Ascending aorta (tissue), 2 donors: ENCODE measurements around the gene SYT14. TPM values are rescaled to one million over a fixed set of nuclear protein-coding genes. Genes with fewer than 3 reads are reported as not detected.

Experiments used
- DNase-seq, 2 donors: peaks; one replicate each; pipeline ENCODE4 v3.0.0-alpha.2; 2019; ENCODE audit warnings: low spot score in 2 of 2
- H3K27ac ChIP-seq, 2 donors: fragments of 200-600 bp; sonication (generic); one replicate each; pipeline ENCODE4 v1.5.1; 2016 to 2017; ENCODE audit warnings: mild to moderate bottlenecking in 1 of 2
- H3K27me3 ChIP-seq: fragments of 200-600 bp; sonication (generic); one replicate; pipeline ENCODE4 v1.5.1; 2017
- H3K36me3 ChIP-seq, 2 donors: fragments of 200-600 bp; sonication (generic); one replicate each; pipeline ENCODE4 v1.5.1; 2016
- H3K4me1 ChIP-seq, 2 donors: fragments of 200-600 bp; sonication (generic); one replicate each; pipeline ENCODE4 v1.5.1; 2016 to 2017; ENCODE audit warnings: mild to moderate bottlenecking in 1 of 2
- H3K4me3 ChIP-seq, 2 donors: fragments of 200-600 bp; sonication (generic); one replicate each; pipeline ENCODE4 v1.5.1; 2016 to 2017; ENCODE audit warnings: mild to moderate bottlenecking in 1 of 2
- H3K9me3 ChIP-seq, 2 donors: fragments of 200-600 bp; sonication (generic); one replicate each; pipeline ENCODE4 v1.5.1; 2016
- CTCF ChIP-seq, 3 experiments: fragments of 200-600 bp in 2 of 3; fragments of 450-650 bp in 1 of 3; sonication (generic) in 2 of 3; IDR thresholded peaks; one replicate each; pipeline ENCODE4 v1.5.1; 2016 to 2019; ENCODE audit warnings: antibody characterized with exemption in 3 of 3, mild to moderate bottlenecking in 1 of 3, moderate library complexity in 1 of 3
- intact Hi-C: fragments of 100-400 bp; cut with DNase I; formaldehyde crosslinking; loops from one replicate; pipeline ENCODE4 v1.15.1; 2023
- total RNA-seq: library from RNA; depleted of rRNA; stranded (reverse); fragments of >200 nt; gene quantifications from one replicate; pipeline ENCODE4 v1.1.0, GENCODE V29; 2016

The SYT14 gene
- total RNA-seq, 1 donor from 2014 or later, result not detected

- no peak for DNase-seq
- TF ChIP-seq CTCF (IDR thresholded peaks at IDR 0.05), result no peak
- Histone ChIP-seq H3K4me3 (no peak overlapping the region), H3K27ac (no peak overlapping the region), H3K9me3 (no peaks in the 10 kb centered on the region), H3K27me3 (no peaks in the 10 kb centered on the region), H3K4me1 (no peaks in the 10 kb centered on the region), H3K36me3 (no peaks in the 10 kb centered on the region)
- intact Hi-C loops, result no loop called here
Measured at GRCh38 chr1:209948155-209948554, 10.1 kb downstream of the SYT14 start.

DNA sequence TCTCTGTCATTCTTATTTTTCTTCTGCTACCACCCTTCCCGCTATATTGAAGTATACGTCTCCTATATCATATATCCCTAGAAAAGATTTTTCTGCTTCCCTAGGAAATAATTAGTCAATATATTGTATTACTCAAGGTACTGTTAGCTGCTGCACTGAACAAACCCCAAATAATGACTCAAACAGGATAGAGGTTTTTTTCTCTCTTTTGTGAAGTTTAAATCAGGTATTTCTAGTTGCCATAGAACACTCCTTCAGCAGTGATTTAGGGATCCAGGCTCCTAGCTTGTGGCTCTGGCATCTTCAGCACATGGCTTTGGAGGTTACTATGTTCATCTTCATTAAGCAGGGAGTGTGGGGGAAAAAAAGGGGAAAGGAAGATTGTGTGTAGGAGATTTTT, 18.1 kb downstream of the SYT14 start:
- Histone ChIP-seq H3K4me1 (no peaks in the 10 kb centered on the region), H3K27me3 (no peaks in the 10 kb centered on the region), H3K36me3 (no peaks in the 10 kb centered on the region), H3K9me3 (no peaks in the 10 kb centered on the region), H3K4me3 (no peak overlapping the region), H3K27ac (no peak overlapping the region)
- intact Hi-C loops, result no loop called here
- TF ChIP-seq CTCF (IDR thresholded peaks at IDR 0.05), result no peak
- no peak for DNase-seq

DNA sequence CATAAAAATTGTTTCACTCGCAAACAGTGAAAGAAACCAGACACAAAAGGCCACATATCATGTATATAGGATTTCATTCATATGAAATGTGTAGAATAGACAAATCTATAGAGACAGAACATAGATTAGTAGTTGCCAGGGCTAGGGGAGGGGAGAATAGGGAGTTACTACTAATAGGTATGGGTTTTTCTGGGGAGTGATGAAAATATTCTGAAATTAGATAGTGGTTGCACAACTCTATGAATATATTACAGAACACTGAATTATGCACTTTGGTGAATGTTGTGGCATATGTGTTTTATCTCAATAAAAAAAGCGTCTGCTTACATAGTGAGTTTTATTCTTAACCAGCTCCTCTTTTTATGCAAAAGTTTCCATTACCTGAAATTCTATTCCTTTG, 21.6 kb downstream of the SYT14 start:
- Histone ChIP-seq H3K4me1 (no peaks in the 10 kb centered on the region), H3K36me3 (no peaks in the 10 kb centered on the region), H3K4me3 (no peak overlapping the region), H3K27ac (no peak overlapping the region), H3K27me3 (no peaks in the 10 kb centered on the region), H3K9me3 (no peaks in the 10 kb centered on the region)
- intact Hi-C loops, result no loop called here
- no peak for TF ChIP-seq CTCF (IDR thresholded peaks at IDR 0.05)
- no peak for DNase-seq

GRCh38 chr1:209960926-209961325, 22.9 kb downstream of the SYT14 start:
- TF ChIP-seq CTCF (IDR thresholded peaks at IDR 0.05), result no peak
- Histone ChIP-seq H3K27me3 (no peaks in the 10 kb centered on the region), H3K9me3 (no peaks in the 10 kb centered on the region), H3K27ac (no peak overlapping the region), H3K36me3 (no peaks in the 10 kb centered on the region), H3K4me3 (no peak overlapping the region), H3K4me1 (no peaks in the 10 kb centered on the region)
- DNase-seq, result no peak
- intact Hi-C loops, result no loop called here

DNA sequence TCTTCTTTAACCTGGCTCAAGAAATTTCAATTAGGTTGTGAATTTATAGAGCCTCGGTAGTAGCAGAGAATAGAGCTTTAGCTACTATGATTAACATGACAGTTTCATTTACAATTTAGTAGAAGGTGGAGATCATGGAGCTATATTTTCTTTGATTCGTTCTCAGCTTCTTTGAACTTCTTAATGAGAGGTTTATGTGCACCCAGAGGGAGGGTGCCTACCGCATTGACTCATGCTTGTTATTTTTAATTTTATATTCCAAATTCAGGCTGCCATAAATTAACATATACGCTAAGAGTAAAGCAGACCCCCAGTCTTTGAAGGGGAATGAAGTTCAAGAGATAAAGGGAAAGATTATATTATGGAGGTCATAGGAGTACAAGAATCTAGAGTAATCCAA, 24.4 kb downstream of the SYT14 start:
- H3K9me3 ChIP-seq, result no peaks in the 10 kb centered on the region
- no peak for TF ChIP-seq CTCF (IDR thresholded peaks at IDR 0.05)
- intact Hi-C loops, result no loop called here
- H3K27ac ChIP-seq, result no peak overlapping the region
- H3K4me3 ChIP-seq, result no peak overlapping the region
- H3K36me3 ChIP-seq, result no peaks in the 10 kb centered on the region
- no peaks in the 10 kb centered on the region for H3K4me1 ChIP-seq
- no peak for DNase-seq
- no peaks in the 10 kb centered on the region for H3K27me3 ChIP-seq

- no peaks in the 10 kb centered on the region for H3K4me1 ChIP-seq
- TF ChIP-seq CTCF (IDR thresholded peaks at IDR 0.05), result no peak
- no peak overlapping the region for H3K4me3 ChIP-seq
- H3K27me3 ChIP-seq, result no peaks in the 10 kb centered on the region
- no peak for DNase-seq
- intact Hi-C loops, result no loop called here
- no peaks in the 10 kb centered on the region for H3K36me3 ChIP-seq
- no peak overlapping the region for H3K27ac ChIP-seq
- H3K9me3 ChIP-seq, result no peaks in the 10 kb centered on the region
Measured at GRCh38 chr1:209962856-209963255, 24.8 kb downstream of the SYT14 start.
